DOHH2 (cell line): ENCODE data around the gene TPH2.

Experiments used
- H3F3A ChIP-seq: fragments of 200-600 bp; sonication (generic), shearing (Covaris generic); 2 replicates; pipeline ENCODE4 v1.6.0; 2016; ENCODE audit warnings: antibody characterized with exemption, mild to moderate bottlenecking; ENCODE audit not compliant: control insufficient read depth, insufficient read depth
- H3K27ac ChIP-seq: fragments of 200-600 bp; sonication (generic); 2 replicates; pipeline ENCODE4 v1.5.1; 2014; ENCODE audit warnings: low read depth, mild to moderate bottlenecking, low read length, moderate library complexity
- H3K27me3 ChIP-seq: fragments of 200-600 bp; sonication (generic); 2 replicates; pipeline ENCODE4 v1.6.1; 2014; ENCODE audit warnings: mild to moderate bottlenecking, low read length, mixed read lengths; ENCODE audit not compliant: control insufficient read depth
- H3K36me3 ChIP-seq: fragments of 200-600 bp; sonication (generic); 2 replicates; pipeline ENCODE4 v1.6.1; 2014; ENCODE audit warnings: mild to moderate bottlenecking, low read length, moderate library complexity, mixed read lengths; ENCODE audit not compliant: control insufficient read depth
- H3K4me1 ChIP-seq: fragments of 200-600 bp; sonication (generic); 2 replicates; pipeline ENCODE4 v1.6.1; 2014; ENCODE audit warnings: mild to moderate bottlenecking, low read length, mixed read lengths; ENCODE audit not compliant: control insufficient read depth
- H3K4me2 ChIP-seq: fragments of 200-600 bp; sonication (generic); 2 replicates; pipeline ENCODE4 v1.6.0; 2014; ENCODE audit warnings: mild to moderate bottlenecking, low read length, moderate library complexity
- H3K4me3 ChIP-seq: fragments of 200-600 bp; sonication (generic); 2 replicates; pipeline ENCODE4 v1.5.1; 2014; ENCODE audit warnings: mild to moderate bottlenecking, low read length, mixed read lengths
- H3K79me2 ChIP-seq: fragments of 200-600 bp; sonication (generic); 2 replicates; pipeline ENCODE4 v1.6.1; 2014; ENCODE audit warnings: mild to moderate bottlenecking, low read length, mixed read lengths; ENCODE audit not compliant: control insufficient read depth
- H3K9me2 ChIP-seq: fragments of 200-600 bp; sonication (generic); replicated peaks from 2 replicates; pipeline ENCODE4 v1.6.1; 2014; ENCODE audit warnings: mild to moderate bottlenecking, low read length, mixed read lengths; ENCODE audit not compliant: control insufficient read depth
- H3K9me3 ChIP-seq: fragments of 200-600 bp; sonication (generic); 2 replicates; pipeline ENCODE4 v1.6.1; 2014; ENCODE audit warnings: antibody characterized with exemption, low read length, mixed read lengths; ENCODE audit not compliant: control insufficient read depth, insufficient read depth
- H4K20me1 ChIP-seq: fragments of 200-600 bp; sonication (generic); 2 replicates; pipeline ENCODE4 v1.6.0; 2014; ENCODE audit warnings: low read depth, mild to moderate bottlenecking, antibody characterized with exemption, low read length, moderate library complexity; ENCODE audit not compliant: control insufficient read depth, insufficient read depth
- CTCF ChIP-seq: fragments of 200-600 bp; sonication (generic); IDR thresholded peaks from one replicate; pipeline ENCODE4 v1.5.1; 2014; ENCODE audit warnings: antibody characterized with exemption, mild to moderate bottlenecking, low read depth, low read length; ENCODE audit not compliant: poor library complexity, severe bottlenecking
- EZH2phosphoT487 ChIP-seq: fragments of 200-600 bp; sonication (generic); IDR thresholded peaks from 2 replicates; pipeline ENCODE4 v1.6.1; 2017; ENCODE audit warnings: borderline replicate concordance, mild to moderate bottlenecking, antibody characterized with exemption, low read length, moderate library complexity, mixed read lengths

Gene TPH2

GRCh38 chr12:72074065-72074464, 135.4 kb downstream of the TPH2 start:
- Histone ChIP-seq H3K27ac (no peak overlapping the region), H3K4me1 (no peaks in the 10 kb centered on the region), H3K4me3 (no peak overlapping the region), H3K4me2 (no peak overlapping the region), H4K20me1 (no peaks in the 10 kb centered on the region), H3K9me3 (peaks cover 4% of the 10 kb centered on the region), H3K27me3 (no peaks in the 10 kb centered on the region), H3K79me2 (no peaks in the 10 kb centered on the region), H3K36me3 (no peaks in the 10 kb centered on the region), H3K9me2 (no peaks in the 10 kb centered on the region), H3F3A (no peaks in the 10 kb centered on the region)
- no peak for TF ChIP-seq EZH2phosphoT487
- TF ChIP-seq CTCF, result no peak

GRCh38 chr12:72074956-72075355, 136.3 kb downstream of the TPH2 start:
- peaks cover 4% of the 10 kb centered on the region for H3K9me3 ChIP-seq
- H4K20me1 ChIP-seq, result no peaks in the 10 kb centered on the region
- TF ChIP-seq EZH2phosphoT487 (no peak), CTCF (no peak)
- H3K4me1 ChIP-seq, result no peaks in the 10 kb centered on the region
- no peak overlapping the region for H3K4me3 ChIP-seq
- no peak overlapping the region for H3K27ac ChIP-seq
- no peaks in the 10 kb centered on the region for H3K27me3 ChIP-seq
- no peaks in the 10 kb centered on the region for H3K9me2 ChIP-seq
- H3K79me2 ChIP-seq, result no peaks in the 10 kb centered on the region
- H3F3A ChIP-seq, result no peaks in the 10 kb centered on the region
- no peak overlapping the region for H3K4me2 ChIP-seq
- no peaks in the 10 kb centered on the region for H3K36me3 ChIP-seq

GRCh38 chr12:72075401-72075800, 136.8 kb downstream of the TPH2 start:
- Histone ChIP-seq H3F3A (no peaks in the 10 kb centered on the region), H3K4me2 (no peak overlapping the region), H3K9me2 (no peaks in the 10 kb centered on the region), H3K9me3 (peaks cover 4% of the 10 kb centered on the region), H3K27me3 (no peaks in the 10 kb centered on the region), H3K36me3 (no peaks in the 10 kb centered on the region), H3K4me3 (no peak overlapping the region), H3K27ac (no peak overlapping the region), H4K20me1 (no peaks in the 10 kb centered on the region), H3K4me1 (no peaks in the 10 kb centered on the region), H3K79me2 (no peaks in the 10 kb centered on the region)
- TF ChIP-seq CTCF (no peak), EZH2phosphoT487 (no peak)

GRCh38 chr12:72075891-72076557, 137.4 kb downstream of the TPH2 start:
- H3K79me2 ChIP-seq, result no peaks in the 10 kb centered on the region
- no peak overlapping the region for H3K27ac ChIP-seq
- no peaks in the 10 kb centered on the region for H3K36me3 ChIP-seq
- no peaks in the 10 kb centered on the region for H3K9me2 ChIP-seq
- H3K27me3 ChIP-seq, result no peaks in the 10 kb centered on the region
- no peaks in the 10 kb centered on the region for H3K4me1 ChIP-seq
- no peaks in the 10 kb centered on the region; the same call in 1 of the 2 replicates for H3K9me3 ChIP-seq
- H3K4me3 ChIP-seq, result no peak overlapping the region
- no peak overlapping the region for H3K4me2 ChIP-seq
- no peaks in the 10 kb centered on the region for H3F3A ChIP-seq
- H4K20me1 ChIP-seq, result no peaks in the 10 kb centered on the region
- TF ChIP-seq CTCF (no peak), EZH2phosphoT487 (no peak)
